ENCODE measurements around the gene SAV1. TPM values are rescaled to one million over a fixed set of nuclear protein-coding genes. Genes with fewer than 3 reads are reported as not detected.
A peak's percentile ranks its signal among the peaks of the same experiment; 100 is the strongest.
"Not testable (repeated sequence)": the region's sequence is repeated elsewhere in the genome, so short reads cannot be mapped to it uniquely, and the experiment has no call there.

SAV1 gene
- total RNA-seq, 2 donors from 2014 or later = 15.9 to 21.8 TPM

GRCh38 chr14:50669441-50669986, 1.4 kb upstream of the SAV1 start:
- H3K27me3 ChIP-seq = no peaks in the 10 kb centered on the region
- H3K4me1 ChIP-seq = no peaks in the 10 kb centered on the region
- no peak for DNase-seq
- no peak overlapping the region for H3K9ac ChIP-seq (ENCODE audit: low read depth in 2 of 2, low read length in 2 of 2)
- intact Hi-C loops (cut with DNase I) = no loop called here
- no peak overlapping the region for H3K4me3 ChIP-seq
- no peaks in the 10 kb centered on the region for H3K9me3 ChIP-seq
- H3K36me3 ChIP-seq = no peaks in the 10 kb centered on the region
- TF ChIP-seq CTCF (IDR thresholded peaks at IDR 0.05) = no peak
- no peak overlapping the region for H3K27ac ChIP-seq

- TF ChIP-seq CTCF (IDR thresholded peaks at IDR 0.05) = no peak
- Histone ChIP-seq H3K4me1 (no peaks in the 10 kb centered on the region), H3K36me3 (no peaks in the 10 kb centered on the region), H3K27me3 (no peaks in the 10 kb centered on the region), H3K27ac (peak overlapping the region; percentile 96), H3K9ac (ENCODE audit: low read depth in 2 of 2, low read length in 2 of 2) (peak overlapping the region in 1 of 2 donors; percentile 76), H3K4me3 (peak overlapping the region; percentile 87), H3K9me3 (no peaks in the 10 kb centered on the region)
- intact Hi-C loops (cut with DNase I) = no loop called here
- no peak for DNase-seq
These were observed 679 bp upstream of the SAV1 start for GRCh38 chr14:50668826-50669143.

- Histone ChIP-seq H3K9ac (ENCODE audit: low read depth in 2 of 2, low read length in 2 of 2) (peak overlapping the region; percentile 76 to 82), H3K27me3 (no peaks in the 10 kb centered on the region), H3K4me1 (no peaks in the 10 kb centered on the region), H3K9me3 (no peaks in the 10 kb centered on the region), H3K27ac (peak overlapping the region; percentile 96), H3K36me3 (no peaks in the 10 kb centered on the region), H3K4me3 (peak overlapping the region; percentile 87)
- TF ChIP-seq CTCF (IDR thresholded peaks at IDR 0.05) = no peak
- peak; percentile 61 for DNase-seq
- intact Hi-C loops (cut with DNase I) = no loop called here
These were observed 466 bp downstream of the SAV1 start for GRCh38 chr14:50667684-50667995.

GRCh38 chr14:50666772-50667683, 1.1 kb downstream of the SAV1 start:
- no peaks in the 10 kb centered on the region for H3K27me3 ChIP-seq
- peak overlapping the region; percentile 96 for H3K27ac ChIP-seq
- H3K4me3 ChIP-seq = peak overlapping the region; percentile 87
- no peaks in the 10 kb centered on the region for H3K9me3 ChIP-seq
- DNase-seq = peak; percentile 45
- no peaks in the 10 kb centered on the region for H3K4me1 ChIP-seq
- no peak for TF ChIP-seq CTCF (IDR thresholded peaks at IDR 0.05)
- intact Hi-C loops (cut with DNase I) = no loop called here
- peak overlapping the region; percentile 76 to 82 for H3K9ac ChIP-seq (ENCODE audit: low read depth in 2 of 2, low read length in 2 of 2)
- no peaks in the 10 kb centered on the region for H3K36me3 ChIP-seq

- H3K27me3 ChIP-seq; H3K9me3 ChIP-seq; H3K9ac ChIP-seq (ENCODE audit: low read depth in 2 of 2, low read length in 2 of 2); DNase-seq; H3K36me3 ChIP-seq; H3K4me3 ChIP-seq; intact Hi-C loops (cut with DNase I); H3K4me1 ChIP-seq; H3K27ac ChIP-seq: not testable (repeated sequence)
These were observed 2.8 kb downstream of the SAV1 start for GRCh38 chr14:50665300-50665699.

- H3K27ac ChIP-seq; H3K36me3 ChIP-seq; H3K27me3 ChIP-seq; DNase-seq; H3K9ac ChIP-seq (ENCODE audit: low read depth in 2 of 2, low read length in 2 of 2); H3K9me3 ChIP-seq; H3K4me1 ChIP-seq; intact Hi-C loops (cut with DNase I); H3K4me3 ChIP-seq: not testable (repeated sequence)
These were observed 3.5 kb downstream of the SAV1 start for GRCh38 chr14:50664579-50664978.
